Suprapubic skin (tissue), 4 donors: ENCODE data around the gene ETFA. TPM values are rescaled to one million over a fixed set of nuclear protein-coding genes. Genes with fewer than 3 reads are reported as not detected.

Experiments used
- DNase-seq, 2 donors: peaks; one replicate each; pipeline ENCODE4 v3.0.0-alpha.2; 2019; ENCODE audit warnings: low spot score in 2 of 2
- H3K27ac ChIP-seq: fragments of 200-600 bp; sonication (generic); one replicate; pipeline ENCODE4 v1.5.1; 2019
- H3K27me3 ChIP-seq: fragments of 200-600 bp; sonication (generic); one replicate; pipeline ENCODE4 v1.5.1; 2019
- H3K36me3 ChIP-seq: fragments of 200-600 bp; sonication (generic); one replicate; pipeline ENCODE4 v1.5.1; 2019
- H3K4me1 ChIP-seq: fragments of 200-600 bp; sonication (generic); one replicate; pipeline ENCODE4 v1.5.1; 2019
- H3K4me3 ChIP-seq: fragments of 200-600 bp; sonication (generic); one replicate; pipeline ENCODE4 v1.5.1; 2019; ENCODE audit warnings: mild to moderate bottlenecking
- H3K9me3 ChIP-seq: fragments of 200-600 bp; sonication (generic); one replicate; pipeline ENCODE4 v1.5.1; 2019
- CTCF ChIP-seq, 2 donors: fragments of 200-600 bp in 1 of 2; fragments of 450-650 bp in 1 of 2; sonication (generic) in 1 of 2; IDR thresholded peaks; one replicate each; pipeline ENCODE4 v1.5.1; 2016 to 2019; ENCODE audit warnings: antibody characterized with exemption in 2 of 2, mild to moderate bottlenecking in 1 of 2, moderate library complexity in 1 of 2
- EP300 ChIP-seq: sonication (generic); formaldehyde crosslinking; IDR thresholded peaks from one replicate; pipeline ENCODE4 v1.6.1; 2017; ENCODE audit warnings: antibody characterized with exemption
- POLR2A ChIP-seq, 2 donors: fragments of 450-650 bp; IDR thresholded peaks; one replicate each; pipeline ENCODE4 v1.6.1; 2017; ENCODE audit warnings: antibody characterized with exemption in 2 of 2, mild to moderate bottlenecking in 2 of 2, moderate library complexity in 2 of 2
- POLR2AphosphoS5 ChIP-seq, 3 donors: sonication (generic); formaldehyde crosslinking; IDR thresholded peaks; one replicate each; pipeline ENCODE4 v1.6.1; 2017; ENCODE audit warnings: antibody characterized with exemption in 3 of 3
- WGBS: methylation state at CpG from one replicate; pipeline ENCODE4 v1.1.5; 2018; 5-methylcytosine and 5-hydroxymethylcytosine counted together
- total RNA-seq, 4 donors: library from RNA; depleted of rRNA; stranded (reverse); fragments of >200 nt; gene quantifications; one replicate each; pipeline ENCODE4 v1.1.0, GENCODE V29; 2016

Gene ETFA
- total RNA-seq, 4 donors from 2014 or later: 63.6 to 90.1 (median 85.1) TPM

- Histone ChIP-seq H3K36me3 (no peaks in the 10 kb centered on the region), H3K27me3 (peaks cover 36% of the 10 kb centered on the region), H3K4me3 (no peak overlapping the region), H3K27ac (no peak overlapping the region), H3K9me3 (no peaks in the 10 kb centered on the region), H3K4me1 (no peaks in the 10 kb centered on the region)
- no peak for DNase-seq
- WGBS: 73% methylated on average over 8 of the region's 8 CpGs
- TF ChIP-seq EP300 (no peak), CTCF (IDR thresholded peaks at IDR 0.05) (no peak), POLR2AphosphoS5 (IDR thresholded peaks at IDR 0.05) (no peak), POLR2A (IDR thresholded peaks at IDR 0.05) (no peak)
Observed at GRCh38 chr15:76327191-76328105, 16.2 kb upstream of the ETFA start.

GRCh38 chr15:76325704-76326103 lies 14.4 kb upstream of the ETFA start:
- Histone ChIP-seq H3K27ac (no peak overlapping the region), H3K9me3 (no peaks in the 10 kb centered on the region), H3K27me3 (peaks cover 36% of the 10 kb centered on the region), H3K4me1 (no peaks in the 10 kb centered on the region), H3K36me3 (no peaks in the 10 kb centered on the region), H3K4me3 (no peak overlapping the region)
- no peak for DNase-seq
- TF ChIP-seq POLR2AphosphoS5 (IDR thresholded peaks at IDR 0.05) (no peak), EP300 (no peak), POLR2A (IDR thresholded peaks at IDR 0.05) (no peak), CTCF (IDR thresholded peaks at IDR 0.05) (no peak)
- 63% methylated on average over 2 of the region's 2 CpGs for WGBS

GRCh38 chr15:76324066-76324465 lies 12.8 kb upstream of the ETFA start:
- peaks cover 31% of the 10 kb centered on the region for H3K27me3 ChIP-seq

GRCh38 chr15:76321602-76322001 lies 10.3 kb upstream of the ETFA start:
- no peak for DNase-seq
- peaks cover 15% of the 10 kb centered on the region for H3K27me3 ChIP-seq
- 82% methylated on average over 5 of the region's 5 CpGs for WGBS

More at GRCh38 chr15:76324066-76324465, 12.8 kb upstream of the ETFA start:
- Histone ChIP-seq H3K36me3 (no peaks in the 10 kb centered on the region), H3K9me3 (no peaks in the 10 kb centered on the region), H3K4me3 (no peak overlapping the region), H3K27ac (no peak overlapping the region), H3K4me1 (no peaks in the 10 kb centered on the region)
- WGBS: 62% methylated on average over 3 of the region's 3 CpGs
- no peak for DNase-seq
- no peak for TF ChIP-seq EP300
- TF ChIP-seq POLR2A (IDR thresholded peaks at IDR 0.05): no peak
- TF ChIP-seq CTCF (IDR thresholded peaks at IDR 0.05): no peak
- no peak for TF ChIP-seq POLR2AphosphoS5 (IDR thresholded peaks at IDR 0.05)

More at GRCh38 chr15:76321602-76322001, 10.3 kb upstream of the ETFA start:
- no peaks in the 10 kb centered on the region for H3K9me3 ChIP-seq
- no peak overlapping the region for H3K27ac ChIP-seq
- H3K4me1 ChIP-seq: no peaks in the 10 kb centered on the region
- no peak overlapping the region for H3K4me3 ChIP-seq
- TF ChIP-seq EP300 (no peak), POLR2A (IDR thresholded peaks at IDR 0.05) (no peak), CTCF (IDR thresholded peaks at IDR 0.05) (no peak), POLR2AphosphoS5 (IDR thresholded peaks at IDR 0.05) (no peak)
- no peaks in the 10 kb centered on the region for H3K36me3 ChIP-seq
